Loucy (cell line): Measurements from ENCODE around the gene DNM2.

Experiments used
- CTCF ChIP-seq: fragments of 200-600 bp; sonication (generic); conservative IDR thresholded peaks from 2 replicates; pipeline ENCODE4 v1.5.1; 2014; ENCODE audit warnings: mild to moderate bottlenecking, antibody characterized with exemption, low read length
- EZH2phosphoT487 ChIP-seq: fragments of 200-600 bp; IDR thresholded peaks from 2 replicates; pipeline ENCODE4 v1.6.1; 2018; ENCODE audit warnings: antibody characterized with exemption, mild to moderate bottlenecking, moderate library complexity, borderline replicate concordance

GRCh38 chr19:10829967-10830366 is 112.1 kb downstream of the DNM2 start:
- no peak for TF ChIP-seq CTCF
- no peak for TF ChIP-seq EZH2phosphoT487
